ENCODE data around the gene CT55.
"Not testable (repeated sequence)": the region's sequence is repeated elsewhere in the genome, so short reads cannot be mapped to it uniquely, and the experiment has no call there.

Gene CT55

DNA sequence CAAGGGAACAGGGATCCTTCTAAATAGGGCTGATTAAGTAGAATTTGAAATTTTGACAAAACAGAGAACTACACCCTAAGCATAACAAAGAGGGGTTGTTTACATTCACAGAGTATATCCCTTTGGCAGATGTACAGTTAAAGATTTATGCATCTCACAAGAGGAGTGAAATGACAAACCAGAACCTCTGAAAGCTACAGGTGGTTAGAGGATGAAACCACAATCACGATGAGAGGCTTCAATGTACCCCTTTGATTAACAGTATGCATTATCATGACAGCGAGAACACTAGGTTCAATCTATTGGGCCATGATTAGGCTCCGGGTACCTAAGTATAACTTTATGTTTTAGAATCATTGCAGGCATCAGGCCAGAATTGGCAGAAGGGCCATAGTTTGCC lies 16.5 kb downstream of the CT55 start:
- not testable (repeated sequence) for H3K9me3 ChIP-seq (ENCODE audit: control insufficient read depth, low read length); H3K4me3 ChIP-seq (ENCODE audit: low read length); H3K27me3 ChIP-seq (ENCODE audit: control insufficient read depth, insufficient read depth, low read length); H3K4me1 ChIP-seq (ENCODE audit: control insufficient read depth, insufficient read depth, low read length); H3K36me3 ChIP-seq (ENCODE audit: control insufficient read depth, insufficient read depth, low read length); H3K9ac ChIP-seq (ENCODE audit: low read length)

- H3K9me3 ChIP-seq (ENCODE audit: control insufficient read depth, low read length); H3K36me3 ChIP-seq (ENCODE audit: control insufficient read depth, insufficient read depth, low read length); H3K27me3 ChIP-seq (ENCODE audit: control insufficient read depth, insufficient read depth, low read length); H3K4me3 ChIP-seq (ENCODE audit: low read length); H3K4me1 ChIP-seq (ENCODE audit: control insufficient read depth, insufficient read depth, low read length); H3K9ac ChIP-seq (ENCODE audit: low read length): not testable (repeated sequence)
Observed at GRCh38 chrX:135126145-135126544, 45.1 kb downstream of the CT55 start.

DNA sequence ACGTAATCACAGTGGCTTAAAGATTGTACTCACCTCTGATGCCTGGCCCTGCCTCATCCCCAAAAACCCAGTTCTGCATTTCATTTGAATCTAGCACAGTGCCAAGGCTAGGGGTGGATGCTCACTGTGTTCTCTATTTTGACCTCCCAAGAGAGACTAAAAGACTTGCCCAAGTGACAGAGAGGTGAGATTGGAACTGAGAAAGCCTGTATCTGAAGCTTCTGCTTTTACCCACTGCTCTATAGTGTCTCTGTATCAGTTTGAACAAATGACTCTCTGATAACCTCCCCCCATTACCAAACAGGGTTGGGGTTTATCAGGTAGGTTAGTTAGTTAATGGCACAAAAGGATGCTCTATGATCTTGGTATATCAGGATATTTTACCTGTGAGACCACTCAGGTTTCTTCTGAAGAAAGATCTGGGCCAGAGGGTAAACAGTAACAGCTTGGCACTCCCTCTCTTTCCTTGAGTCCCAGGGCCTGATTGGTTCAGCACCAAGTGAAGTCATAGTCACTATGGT lies 51.1 kb downstream of the CT55 start, which contains the start of gene ETDB:
TSS of gene ETDB (minus strand) at position 471 of the 521 bp plus-strand sequence. CDS start 1,265 bp downstream, outside the sequence.
- not testable (repeated sequence) for H3K4me3 ChIP-seq (ENCODE audit: low read length); H3K9me3 ChIP-seq (ENCODE audit: control insufficient read depth, low read length); H3K36me3 ChIP-seq (ENCODE audit: control insufficient read depth, insufficient read depth, low read length); H3K4me1 ChIP-seq (ENCODE audit: control insufficient read depth, insufficient read depth, low read length); H3K9ac ChIP-seq (ENCODE audit: low read length); H3K27me3 ChIP-seq (ENCODE audit: control insufficient read depth, insufficient read depth, low read length)

GRCh38 chrX:135116064-135116463 lies 55.1 kb downstream of the CT55 start:
- H3K9ac ChIP-seq (ENCODE audit: low read length); H3K27me3 ChIP-seq (ENCODE audit: control insufficient read depth, insufficient read depth, low read length); H3K36me3 ChIP-seq (ENCODE audit: control insufficient read depth, insufficient read depth, low read length); H3K9me3 ChIP-seq (ENCODE audit: control insufficient read depth, low read length); H3K4me1 ChIP-seq (ENCODE audit: control insufficient read depth, insufficient read depth, low read length); H3K4me3 ChIP-seq (ENCODE audit: low read length): not testable (repeated sequence)

DNA sequence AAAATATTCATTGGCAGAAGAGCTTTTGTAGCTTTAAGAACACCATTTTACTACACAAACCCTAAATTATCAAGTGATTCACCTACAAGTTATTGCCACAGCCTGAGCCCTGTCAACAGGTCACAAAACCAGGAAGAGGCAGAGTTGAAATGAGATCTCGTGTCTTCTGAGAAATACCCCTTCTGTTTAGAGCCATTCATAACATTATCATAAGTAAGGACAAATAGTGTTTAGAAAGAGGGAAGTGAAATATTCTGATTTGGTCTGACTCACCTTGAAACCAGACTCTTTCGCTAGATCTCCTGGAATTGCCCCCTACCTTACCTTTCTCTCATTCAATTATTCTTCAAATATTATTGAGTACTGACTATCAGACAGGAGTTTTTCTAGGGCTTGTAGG lies 56.8 kb downstream of the CT55 start:
- no peaks in the 10 kb centered on the region for H3K4me1 ChIP-seq (ENCODE audit: control insufficient read depth, insufficient read depth, low read length)
- no peaks in the 10 kb centered on the region for H3K9me3 ChIP-seq (ENCODE audit: control insufficient read depth, low read length)
- H3K36me3 ChIP-seq (ENCODE audit: control insufficient read depth, insufficient read depth, low read length) = no peaks in the 10 kb centered on the region
- H3K9ac ChIP-seq (ENCODE audit: low read length) = no peak overlapping the region
- no peaks in the 10 kb centered on the region for H3K27me3 ChIP-seq (ENCODE audit: control insufficient read depth, insufficient read depth, low read length)
- H3K4me3 ChIP-seq (ENCODE audit: low read length) = no peak overlapping the region

GRCh38 chrX:135112743-135113142 lies 58.5 kb downstream of the CT55 start:
- Histone ChIP-seq H3K9me3 (ENCODE audit: control insufficient read depth, low read length) (no peaks in the 10 kb centered on the region), H3K4me1 (ENCODE audit: control insufficient read depth, insufficient read depth, low read length) (no peaks in the 10 kb centered on the region), H3K4me3 (ENCODE audit: low read length) (no peak overlapping the region), H3K9ac (ENCODE audit: low read length) (no peak overlapping the region), H3K27me3 (ENCODE audit: control insufficient read depth, insufficient read depth, low read length) (no peaks in the 10 kb centered on the region), H3K36me3 (ENCODE audit: control insufficient read depth, insufficient read depth, low read length) (no peaks in the 10 kb centered on the region)

DNA sequence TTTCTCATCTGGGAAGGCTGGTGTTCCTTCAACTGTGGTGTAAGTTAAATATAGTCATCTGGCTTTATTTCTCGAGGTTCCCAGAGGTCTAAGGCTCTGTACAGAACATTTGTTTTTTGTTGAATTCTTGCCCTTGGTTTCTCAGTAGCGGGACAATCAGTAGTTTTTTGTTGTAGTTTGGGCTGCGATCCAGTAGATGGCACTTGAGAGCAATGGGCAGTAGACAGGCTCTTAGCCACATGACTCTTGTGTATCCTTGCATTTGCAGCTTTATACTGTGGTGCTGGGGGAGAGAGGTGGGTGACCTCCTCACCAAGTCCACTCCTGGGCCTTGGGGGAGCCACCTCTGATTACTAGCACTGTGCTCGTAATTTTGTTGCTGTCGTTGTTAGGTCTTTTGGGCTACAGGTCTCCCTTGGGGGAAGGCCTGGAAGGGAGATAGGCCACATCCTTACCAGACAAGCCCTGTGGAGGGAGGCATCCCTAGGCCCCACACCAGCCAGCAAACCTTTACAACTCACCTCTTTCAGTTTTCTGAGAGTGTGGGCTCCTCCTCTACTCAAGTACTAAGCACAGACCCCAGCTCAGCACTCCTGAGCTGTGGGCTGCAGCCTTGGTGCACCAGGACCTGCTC lies 59.0 kb downstream of the CT55 start:
- Histone ChIP-seq H3K9ac (ENCODE audit: low read length) (no peak overlapping the region), H3K4me3 (ENCODE audit: low read length) (no peak overlapping the region), H3K9me3 (ENCODE audit: control insufficient read depth, low read length) (no peaks in the 10 kb centered on the region), H3K36me3 (ENCODE audit: control insufficient read depth, insufficient read depth, low read length) (no peaks in the 10 kb centered on the region), H3K4me1 (ENCODE audit: control insufficient read depth, insufficient read depth, low read length) (no peaks in the 10 kb centered on the region), H3K27me3 (ENCODE audit: control insufficient read depth, insufficient read depth, low read length) (no peaks in the 10 kb centered on the region)

DNA sequence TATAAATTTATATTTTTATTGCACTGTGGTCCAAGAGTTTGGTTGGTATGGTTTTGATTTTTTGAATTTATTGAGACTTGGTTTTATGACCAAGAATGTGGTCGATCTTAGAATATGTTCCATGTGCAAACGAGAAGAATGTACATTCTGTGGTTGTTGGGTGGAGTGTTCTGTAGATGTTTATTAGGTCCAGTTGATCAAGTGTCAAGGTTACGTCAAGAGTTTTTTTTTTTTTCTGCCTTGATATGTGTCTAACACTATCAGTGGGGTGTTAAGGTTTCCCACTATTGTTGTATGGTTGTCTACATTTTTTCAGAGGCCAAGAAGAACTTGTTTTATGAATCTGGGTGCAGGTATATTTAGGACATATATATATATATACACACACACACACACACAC lies 61.6 kb downstream of the CT55 start:
- H3K36me3 ChIP-seq (ENCODE audit: control insufficient read depth, insufficient read depth, low read length) = no peaks in the 10 kb centered on the region
- H3K4me3 ChIP-seq (ENCODE audit: low read length) = no peak overlapping the region

More for the DNA sequence above, 61.6 kb downstream of the CT55 start:
- no peaks in the 10 kb centered on the region for H3K4me1 ChIP-seq (ENCODE audit: control insufficient read depth, insufficient read depth, low read length)
- H3K9ac ChIP-seq (ENCODE audit: low read length) = no peak overlapping the region
- H3K27me3 ChIP-seq (ENCODE audit: control insufficient read depth, insufficient read depth, low read length) = no peaks in the 10 kb centered on the region
- H3K9me3 ChIP-seq (ENCODE audit: control insufficient read depth, low read length) = no peaks in the 10 kb centered on the region
